NB4 (cell line): ENCODE measurements around the gene DYSF.

Experiments
- DNase-seq: peaks from one replicate; pipeline ENCODE4 v3.0.0; 2010; ENCODE audit warnings: low read depth
- H3K4me3 ChIP-seq: one replicate; pipeline ENCODE4 v1.5.1; 2011; ENCODE audit warnings: mild to moderate bottlenecking, low read depth, low read length, moderate library complexity
- MYC ChIP-seq: IDR thresholded peaks from 2 replicates; pipeline ENCODE4 v1.6.1; 2011; ENCODE audit warnings: low read depth, low read length
- POLR2A ChIP-seq: IDR thresholded peaks from 2 replicates; pipeline ENCODE4 v1.6.1; 2011; ENCODE audit warnings: mild to moderate bottlenecking; ENCODE audit not compliant: insufficient read length; ENCODE audit errors: extremely low read depth
- TF ChIP-seq, protein P1 (sequence below): IDR thresholded peaks from one replicate; pipeline ENCODE4 v1.5.1; 2012; ENCODE audit warnings: low read depth, low read length
- TF ChIP-seq, protein P2 (sequence below): IDR thresholded peaks from 2 replicates; pipeline ENCODE4 v1.6.1; 2011; ENCODE audit warnings: low read depth, low read length

The DYSF gene

DNA sequence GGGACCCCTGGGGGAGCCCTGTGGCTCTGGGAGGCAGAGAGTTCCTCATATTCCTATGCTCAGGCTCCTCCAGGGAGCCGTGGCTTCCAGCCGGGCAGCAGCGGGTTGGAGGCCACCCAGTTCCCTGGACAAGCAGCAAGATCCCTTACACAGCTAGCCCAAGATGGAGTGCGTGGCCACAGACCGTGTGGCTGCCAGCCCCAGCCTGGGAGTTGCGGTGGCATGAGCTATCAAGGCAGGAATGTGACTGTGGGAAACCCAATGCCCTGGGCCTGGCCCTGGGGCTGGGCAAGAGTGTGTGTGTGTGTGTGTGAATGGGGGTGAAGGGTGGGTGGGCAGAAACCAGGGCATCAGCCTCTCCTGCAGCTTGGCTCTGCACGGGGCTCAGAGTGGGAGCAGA lies 130.5 kb downstream of the DYSF start:
- TF ChIP-seq POLR2A, result no peak
- no peak for TF ChIP-seq MYC
- TF ChIP-seq, protein P1, sequence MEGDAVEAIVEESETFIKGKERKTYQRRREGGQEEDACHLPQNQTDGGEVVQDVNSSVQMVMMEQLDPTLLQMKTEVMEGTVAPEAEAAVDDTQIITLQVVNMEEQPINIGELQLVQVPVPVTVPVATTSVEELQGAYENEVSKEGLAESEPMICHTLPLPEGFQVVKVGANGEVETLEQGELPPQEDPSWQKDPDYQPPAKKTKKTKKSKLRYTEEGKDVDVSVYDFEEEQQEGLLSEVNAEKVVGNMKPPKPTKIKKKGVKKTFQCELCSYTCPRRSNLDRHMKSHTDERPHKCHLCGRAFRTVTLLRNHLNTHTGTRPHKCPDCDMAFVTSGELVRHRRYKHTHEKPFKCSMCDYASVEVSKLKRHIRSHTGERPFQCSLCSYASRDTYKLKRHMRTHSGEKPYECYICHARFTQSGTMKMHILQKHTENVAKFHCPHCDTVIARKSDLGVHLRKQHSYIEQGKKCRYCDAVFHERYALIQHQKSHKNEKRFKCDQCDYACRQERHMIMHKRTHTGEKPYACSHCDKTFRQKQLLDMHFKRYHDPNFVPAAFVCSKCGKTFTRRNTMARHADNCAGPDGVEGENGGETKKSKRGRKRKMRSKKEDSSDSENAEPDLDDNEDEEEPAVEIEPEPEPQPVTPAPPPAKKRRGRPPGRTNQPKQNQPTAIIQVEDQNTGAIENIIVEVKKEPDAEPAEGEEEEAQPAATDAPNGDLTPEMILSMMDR, result no peak
- TF ChIP-seq, protein P2, sequence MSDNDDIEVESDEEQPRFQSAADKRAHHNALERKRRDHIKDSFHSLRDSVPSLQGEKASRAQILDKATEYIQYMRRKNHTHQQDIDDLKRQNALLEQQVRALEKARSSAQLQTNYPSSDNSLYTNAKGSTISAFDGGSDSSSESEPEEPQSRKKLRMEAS, result no peak
- no peak for DNase-seq
- no peak overlapping the region for H3K4me3 ChIP-seq

DNA sequence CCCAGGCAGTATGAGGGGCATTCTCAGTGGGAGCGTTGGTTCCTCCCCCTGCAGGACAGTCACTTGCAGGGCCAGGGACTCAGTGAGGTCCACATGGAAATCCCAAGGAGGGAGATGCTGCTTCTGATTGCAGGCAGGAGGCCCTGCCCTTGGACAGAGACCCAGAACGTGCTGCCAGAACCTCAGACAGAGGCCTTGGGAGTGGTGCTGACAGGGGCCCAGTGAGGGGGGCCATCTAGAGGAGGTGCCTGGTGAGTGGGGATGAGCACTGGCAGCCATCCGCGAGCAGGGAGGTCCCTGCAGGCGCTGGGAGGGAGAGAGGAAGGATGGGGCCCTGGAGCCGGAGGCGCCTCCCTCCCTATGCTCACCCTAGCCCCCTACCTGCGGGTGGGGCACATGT lies 133.1 kb downstream of the DYSF start:
- no peak for TF ChIP-seq MYC
- TF ChIP-seq POLR2A, result no peak
- TF ChIP-seq, protein P1, result no peak
- TF ChIP-seq, protein P2, result no peak
- DNase-seq, result no peak
- H3K4me3 ChIP-seq, result no peak overlapping the region

DNA sequence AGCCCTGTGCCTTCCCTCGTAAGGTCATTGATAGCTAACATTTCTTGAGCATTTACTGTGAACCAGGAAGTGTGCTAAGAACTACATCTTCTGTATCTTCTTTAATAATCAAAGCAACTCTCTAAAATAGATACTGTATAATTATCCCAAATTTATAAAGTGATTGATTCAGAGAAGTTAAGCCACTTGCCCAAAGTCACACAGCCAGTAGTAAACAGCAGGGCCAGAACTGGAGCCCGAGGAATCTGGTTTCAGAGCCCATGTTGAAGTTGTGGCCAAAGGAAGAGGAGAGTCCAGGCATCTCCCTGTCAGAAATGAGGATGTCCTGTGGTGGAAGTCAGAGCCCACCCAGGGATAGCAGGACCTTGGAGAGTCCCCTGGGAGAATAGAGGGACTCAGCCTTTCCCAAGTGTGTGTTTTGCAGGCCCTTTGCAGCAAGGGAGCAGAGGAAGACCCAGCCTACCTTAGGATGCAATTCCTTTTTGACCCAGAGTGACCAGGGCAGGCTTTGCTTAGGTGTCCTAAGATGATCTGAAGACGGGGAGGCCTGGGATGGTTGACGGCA lies 134.2 kb downstream of the DYSF start:
- TF ChIP-seq, protein P1, result no peak
- no peak for TF ChIP-seq POLR2A
- TF ChIP-seq, protein P2, result no peak
- TF ChIP-seq MYC, result no peak
- no peak for DNase-seq

DNA sequence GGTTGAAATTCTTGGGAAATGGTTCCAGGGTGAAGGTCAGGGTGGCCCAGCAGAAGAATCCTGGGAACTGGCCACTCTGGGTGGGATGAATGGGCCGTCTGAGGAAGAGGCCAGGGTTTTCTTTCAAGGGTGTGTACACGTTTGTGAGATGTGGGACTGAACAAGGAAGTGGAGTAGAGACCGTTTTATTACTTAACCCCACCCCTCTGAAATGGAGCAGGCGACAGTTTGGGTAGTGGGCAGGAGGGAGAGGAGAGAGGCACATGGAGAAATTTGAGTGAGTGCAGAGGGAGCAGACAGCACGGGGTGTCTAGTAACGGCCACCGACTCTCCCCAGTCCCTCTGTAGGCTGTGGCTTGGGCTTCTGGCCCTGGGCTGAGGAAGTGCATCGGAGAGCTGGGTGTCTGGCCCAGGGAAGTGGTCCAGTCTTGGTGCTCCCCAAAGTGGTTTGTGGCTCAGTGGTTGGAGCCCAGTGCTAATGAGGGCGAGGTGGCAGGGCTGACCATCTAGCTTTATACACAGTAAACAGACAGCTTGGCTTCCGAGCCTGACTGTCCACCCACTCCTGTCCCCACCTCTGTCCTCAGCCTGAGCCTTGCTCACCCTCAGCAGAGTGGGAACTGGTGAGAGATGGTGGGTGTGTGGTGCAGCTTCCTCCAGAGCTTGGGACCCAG lies 135.3 kb downstream of the DYSF start:
- TF ChIP-seq POLR2A, result no peak
- TF ChIP-seq, protein P2, result peak; percentile 59
- peak; percentile 61 for TF ChIP-seq MYC
- H3K4me3 ChIP-seq, result no peak overlapping the region

More for the DNA sequence above, 134.2 kb downstream of the DYSF start:
- H3K4me3 ChIP-seq, result no peak overlapping the region

DNA sequence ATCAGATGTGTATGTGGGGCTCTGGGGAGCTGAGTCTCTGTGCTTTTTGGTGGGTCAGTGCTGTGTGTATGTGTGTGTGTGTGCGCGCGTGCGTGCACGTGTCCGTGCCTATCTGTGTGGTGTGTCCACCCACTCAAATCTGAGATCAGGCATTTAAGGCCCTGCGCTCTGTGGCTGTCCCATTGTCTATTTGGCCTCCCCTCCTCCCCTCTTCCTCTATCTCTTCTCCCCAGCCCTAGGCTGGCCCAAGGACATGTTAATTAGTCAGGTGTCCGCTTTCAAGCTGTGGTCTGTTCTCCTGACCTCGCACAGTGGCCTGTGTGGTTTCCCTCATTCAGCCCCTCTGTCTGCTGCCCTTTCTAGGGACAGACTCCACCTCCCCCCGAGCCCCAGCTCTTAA lies 136.4 kb downstream of the DYSF start:
- TF ChIP-seq, protein P1, result no peak
- TF ChIP-seq MYC, result no peak
- no peak overlapping the region for H3K4me3 ChIP-seq
- peak; percentile 38 for DNase-seq

More for the DNA sequence above, 135.3 kb downstream of the DYSF start:
- DNase-seq, result peak; percentile 75

DNA sequence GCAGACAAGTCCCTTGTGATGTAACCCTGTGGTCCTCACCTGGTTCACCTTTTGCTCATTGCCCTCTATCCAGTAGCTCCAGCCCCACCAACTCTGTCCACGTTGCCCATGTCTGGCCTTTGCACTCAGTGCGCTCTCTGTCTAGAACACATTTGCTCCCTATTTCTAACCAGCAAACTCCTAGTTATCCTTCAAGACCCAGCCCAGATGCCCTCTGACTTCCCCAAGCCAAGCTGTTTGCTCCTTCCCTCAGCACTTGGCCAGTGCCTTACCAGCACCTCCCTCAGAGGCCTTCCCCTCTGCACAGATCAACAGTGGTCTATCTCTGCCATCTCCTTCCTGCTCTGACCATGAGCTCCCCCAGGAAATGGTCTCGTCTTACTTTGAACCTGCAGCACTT lies 137.7 kb downstream of the DYSF start:
- no peak for DNase-seq
- H3K4me3 ChIP-seq, result no peak overlapping the region
- TF ChIP-seq, protein P1, result no peak
- TF ChIP-seq POLR2A, result no peak
- no peak for TF ChIP-seq MYC
- TF ChIP-seq, protein P2, result no peak
